ENCODE results near the gene TLE2. TPM values are rescaled to one million over a fixed set of nuclear protein-coding genes. Genes with fewer than 3 reads are reported as not detected.

Gene TLE2
- total RNA-seq, 1 experiment from 2014 or later = 6.2 TPM

DNA sequence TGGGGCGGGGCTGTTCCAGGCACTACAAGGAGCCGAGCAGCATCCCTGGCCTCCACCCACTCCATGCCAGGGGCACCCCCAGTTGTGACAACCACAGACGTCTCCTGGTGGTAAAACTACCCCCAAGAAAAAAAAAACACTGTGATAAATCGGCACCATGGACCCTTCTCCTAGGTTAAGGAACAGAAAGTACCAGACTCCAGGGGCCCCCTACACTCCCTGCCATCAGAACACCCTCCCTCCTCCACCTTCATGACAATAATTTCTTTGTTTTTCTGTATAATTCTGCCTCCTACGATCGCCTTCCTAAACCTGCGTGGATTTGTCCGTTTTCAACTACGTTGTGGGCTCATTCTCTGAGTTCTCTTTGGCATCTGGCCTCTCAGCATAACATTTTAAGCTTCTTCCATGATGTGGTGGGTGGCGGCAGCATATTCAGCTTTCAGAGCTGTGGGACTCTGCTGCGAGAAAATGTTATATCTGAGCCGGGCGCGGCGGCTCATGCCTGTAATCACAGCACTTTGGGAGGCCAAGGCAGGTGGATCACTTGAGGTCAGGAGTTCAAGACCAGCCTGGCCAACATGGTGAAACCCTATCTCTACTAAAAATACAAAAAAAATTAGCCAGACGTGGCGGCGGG is 8.6 kb downstream of the TLE2 start:
- BruUV-seq (replicated peaks) = no TSS peak
- H3K4me1 ChIP-seq (ENCODE audit: control insufficient read depth, insufficient read depth, low read length) = no peaks in the 10 kb centered on the region
- H3K9me3 ChIP-seq (ENCODE audit: control insufficient read depth, insufficient read depth, low read depth, low read length) = no peaks in the 10 kb centered on the region
- H3K27me3 ChIP-seq (ENCODE audit: control insufficient read depth, insufficient read depth, low read length) = no peaks in the 10 kb centered on the region
- no peaks in the 10 kb centered on the region for H3K36me3 ChIP-seq (ENCODE audit: control insufficient read depth, insufficient read depth, low read length)
- ATAC-seq = no peak
- no peak for DNase-seq (ENCODE audit: low read depth, low spot score)
- CTCF ChIA-PET = no interaction called here
- intact Hi-C loops (cut with micrococcal nuclease; ENCODE audit: unreplicated experiment) (no loop called here), in situ Hi-C loops (cut with HindIII; ENCODE audit: low pct_unique_long_range_greater_than_20kb, low sequenced_read_pairs) (no loop called here)
- no peak overlapping the region for H3K27ac ChIP-seq (ENCODE audit: low read length)
- TF ChIP-seq, protein P1, sequence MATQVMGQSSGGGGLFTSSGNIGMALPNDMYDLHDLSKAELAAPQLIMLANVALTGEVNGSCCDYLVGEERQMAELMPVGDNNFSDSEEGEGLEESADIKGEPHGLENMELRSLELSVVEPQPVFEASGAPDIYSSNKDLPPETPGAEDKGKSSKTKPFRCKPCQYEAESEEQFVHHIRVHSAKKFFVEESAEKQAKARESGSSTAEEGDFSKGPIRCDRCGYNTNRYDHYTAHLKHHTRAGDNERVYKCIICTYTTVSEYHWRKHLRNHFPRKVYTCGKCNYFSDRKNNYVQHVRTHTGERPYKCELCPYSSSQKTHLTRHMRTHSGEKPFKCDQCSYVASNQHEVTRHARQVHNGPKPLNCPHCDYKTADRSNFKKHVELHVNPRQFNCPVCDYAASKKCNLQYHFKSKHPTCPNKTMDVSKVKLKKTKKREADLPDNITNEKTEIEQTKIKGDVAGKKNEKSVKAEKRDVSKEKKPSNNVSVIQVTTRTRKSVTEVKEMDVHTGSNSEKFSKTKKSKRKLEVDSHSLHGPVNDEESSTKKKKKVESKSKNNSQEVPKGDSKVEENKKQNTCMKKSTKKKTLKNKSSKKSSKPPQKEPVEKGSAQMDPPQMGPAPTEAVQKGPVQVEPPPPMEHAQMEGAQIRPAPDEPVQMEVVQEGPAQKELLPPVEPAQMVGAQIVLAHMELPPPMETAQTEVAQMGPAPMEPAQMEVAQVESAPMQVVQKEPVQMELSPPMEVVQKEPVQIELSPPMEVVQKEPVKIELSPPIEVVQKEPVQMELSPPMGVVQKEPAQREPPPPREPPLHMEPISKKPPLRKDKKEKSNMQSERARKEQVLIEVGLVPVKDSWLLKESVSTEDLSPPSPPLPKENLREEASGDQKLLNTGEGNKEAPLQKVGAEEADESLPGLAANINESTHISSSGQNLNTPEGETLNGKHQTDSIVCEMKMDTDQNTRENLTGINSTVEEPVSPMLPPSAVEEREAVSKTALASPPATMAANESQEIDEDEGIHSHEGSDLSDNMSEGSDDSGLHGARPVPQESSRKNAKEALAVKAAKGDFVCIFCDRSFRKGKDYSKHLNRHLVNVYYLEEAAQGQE (IDR thresholded peaks at IDR 0.05; ENCODE audit: insufficient read depth in 1 of 2, low read depth in 2 of 2, low read length in 1 of 2) = no peak
- TF ChIP-seq POLR2AphosphoS5 (IDR thresholded peaks at IDR 0.05; ENCODE audit: low read depth, low read length) (no peak), TCF7L2 (IDR thresholded peaks at IDR 0.05; ENCODE audit: low read depth, low read length) (no peak), SIN3A (IDR thresholded peaks at IDR 0.05; ENCODE audit: borderline replicate concordance, insufficient read depth, low read depth, low read length) (no peak)
- TF ChIP-seq, protein P2, sequence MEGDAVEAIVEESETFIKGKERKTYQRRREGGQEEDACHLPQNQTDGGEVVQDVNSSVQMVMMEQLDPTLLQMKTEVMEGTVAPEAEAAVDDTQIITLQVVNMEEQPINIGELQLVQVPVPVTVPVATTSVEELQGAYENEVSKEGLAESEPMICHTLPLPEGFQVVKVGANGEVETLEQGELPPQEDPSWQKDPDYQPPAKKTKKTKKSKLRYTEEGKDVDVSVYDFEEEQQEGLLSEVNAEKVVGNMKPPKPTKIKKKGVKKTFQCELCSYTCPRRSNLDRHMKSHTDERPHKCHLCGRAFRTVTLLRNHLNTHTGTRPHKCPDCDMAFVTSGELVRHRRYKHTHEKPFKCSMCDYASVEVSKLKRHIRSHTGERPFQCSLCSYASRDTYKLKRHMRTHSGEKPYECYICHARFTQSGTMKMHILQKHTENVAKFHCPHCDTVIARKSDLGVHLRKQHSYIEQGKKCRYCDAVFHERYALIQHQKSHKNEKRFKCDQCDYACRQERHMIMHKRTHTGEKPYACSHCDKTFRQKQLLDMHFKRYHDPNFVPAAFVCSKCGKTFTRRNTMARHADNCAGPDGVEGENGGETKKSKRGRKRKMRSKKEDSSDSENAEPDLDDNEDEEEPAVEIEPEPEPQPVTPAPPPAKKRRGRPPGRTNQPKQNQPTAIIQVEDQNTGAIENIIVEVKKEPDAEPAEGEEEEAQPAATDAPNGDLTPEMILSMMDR (IDR thresholded peaks at IDR 0.05) = no peak
- POLR2A ChIA-PET = no interaction called here
- H3K4me3 ChIP-seq (ENCODE audit: low read depth in 2 of 2, low read length in 2 of 2) = no peak overlapping the region

DNA sequence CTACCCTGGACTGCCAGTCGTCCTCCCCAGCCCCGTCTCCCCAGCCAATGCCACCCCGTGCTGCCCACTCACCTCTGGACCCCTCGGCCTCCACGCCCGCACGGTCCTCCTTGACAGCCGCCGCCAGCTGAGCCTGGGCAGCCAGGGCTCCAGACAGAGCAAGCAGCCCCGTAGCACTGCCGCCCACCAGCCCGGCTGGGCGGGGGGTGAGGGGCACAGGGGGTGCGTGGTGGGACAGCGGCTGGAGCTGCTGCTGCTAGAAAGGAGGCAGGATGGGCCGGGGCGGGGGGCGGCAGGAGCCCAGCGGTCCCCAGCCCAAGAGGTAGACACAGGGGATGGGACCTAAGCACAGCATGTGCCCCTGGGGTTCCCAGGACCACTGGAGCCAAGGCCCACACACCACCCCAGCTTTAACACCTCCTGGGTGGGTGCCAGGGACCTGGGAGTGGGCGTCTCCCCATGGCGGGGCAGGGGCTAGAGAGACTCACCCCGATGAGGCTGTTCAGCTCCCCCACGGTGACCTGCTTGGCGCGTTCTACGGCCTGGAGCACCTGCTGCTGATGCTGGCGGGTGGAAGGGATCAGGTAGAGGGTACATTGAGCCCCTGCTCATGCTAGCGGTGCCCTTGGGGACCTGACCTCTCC is 9.7 kb downstream of the TLE2 start:
- CTCF ChIA-PET = no interaction called here
- no peak for DNase-seq (ENCODE audit: low read depth, low spot score)

More for the DNA sequence above, 9.7 kb downstream of the TLE2 start:
- no peak overlapping the region for H3K4me3 ChIP-seq (ENCODE audit: low read depth in 2 of 2, low read length in 2 of 2)
- POLR2A ChIA-PET = no interaction called here
- H3K9me3 ChIP-seq (ENCODE audit: control insufficient read depth, insufficient read depth, low read depth, low read length) = no peaks in the 10 kb centered on the region
- H3K27me3 ChIP-seq (ENCODE audit: control insufficient read depth, insufficient read depth, low read length) = no peaks in the 10 kb centered on the region
- TF ChIP-seq POLR2AphosphoS5 (IDR thresholded peaks at IDR 0.05; ENCODE audit: low read depth, low read length) (no peak), SIN3A (IDR thresholded peaks at IDR 0.05; ENCODE audit: borderline replicate concordance, insufficient read depth, low read depth, low read length) (no peak), TCF7L2 (IDR thresholded peaks at IDR 0.05; ENCODE audit: low read depth, low read length) (no peak)
- TF ChIP-seq, protein P1 (IDR thresholded peaks at IDR 0.05; ENCODE audit: insufficient read depth in 1 of 2, low read depth in 2 of 2, low read length in 1 of 2) = no peak
- TF ChIP-seq, protein P2 (IDR thresholded peaks at IDR 0.05) = no peak
- in situ Hi-C loops (cut with HindIII; ENCODE audit: low pct_unique_long_range_greater_than_20kb, low sequenced_read_pairs) = no loop called here
- H3K4me1 ChIP-seq (ENCODE audit: control insufficient read depth, insufficient read depth, low read length) = no peaks in the 10 kb centered on the region
- no peak for ATAC-seq
- intact Hi-C loops (cut with micrococcal nuclease; ENCODE audit: unreplicated experiment) = no loop called here
- no peak overlapping the region for H3K27ac ChIP-seq (ENCODE audit: low read length)
- BruUV-seq (replicated peaks) = no TSS peak
- no peaks in the 10 kb centered on the region for H3K36me3 ChIP-seq (ENCODE audit: control insufficient read depth, insufficient read depth, low read length)

All from Panc1 (cell line).